GM21619 (cell line): ENCODE data around the gene CARS2.
"Not testable (repeated sequence)": the region's sequence is repeated elsewhere in the genome, so short reads cannot be mapped to it uniquely, and the experiment has no call there.

ENCODE experiments used
- ATAC-seq: cut with Tn5 transposase; IDR thresholded peaks from one replicate; pipeline ENCODE4 v1.9.1; 2021; ENCODE audit not compliant: unreplicated experiment

The CARS2 gene

DNA sequence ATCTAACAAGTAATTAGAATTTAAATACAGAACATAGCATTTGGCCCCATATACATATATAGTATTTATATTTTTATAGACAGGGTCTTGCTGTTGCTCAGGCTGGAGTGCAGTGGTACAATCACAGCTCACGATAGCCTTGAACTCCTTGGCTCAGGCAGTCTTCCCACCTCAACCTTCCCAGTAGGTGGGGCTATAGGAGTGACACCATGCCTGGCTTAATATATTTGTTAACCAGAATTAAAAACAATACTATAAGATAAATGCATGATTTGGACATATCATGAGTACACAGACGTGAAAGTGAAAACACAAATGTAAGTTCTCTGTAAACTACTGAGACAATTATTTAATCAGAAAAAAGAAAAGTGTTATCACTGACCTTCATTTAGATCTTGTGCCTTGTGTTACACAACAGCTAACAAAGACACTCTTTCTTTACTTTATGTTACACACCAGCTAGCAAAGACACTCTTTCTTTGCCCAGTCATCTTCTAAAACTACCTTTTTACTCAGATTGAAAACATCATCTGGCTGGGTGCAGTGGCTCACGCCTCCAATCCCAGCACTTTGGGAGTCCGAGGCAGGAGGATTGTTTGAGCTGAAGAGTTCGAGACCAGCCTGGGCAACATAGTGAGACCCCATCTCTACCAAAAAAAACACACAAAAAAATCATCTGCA is 22.6 kb downstream of the CARS2 start:
- no peak for ATAC-seq

DNA sequence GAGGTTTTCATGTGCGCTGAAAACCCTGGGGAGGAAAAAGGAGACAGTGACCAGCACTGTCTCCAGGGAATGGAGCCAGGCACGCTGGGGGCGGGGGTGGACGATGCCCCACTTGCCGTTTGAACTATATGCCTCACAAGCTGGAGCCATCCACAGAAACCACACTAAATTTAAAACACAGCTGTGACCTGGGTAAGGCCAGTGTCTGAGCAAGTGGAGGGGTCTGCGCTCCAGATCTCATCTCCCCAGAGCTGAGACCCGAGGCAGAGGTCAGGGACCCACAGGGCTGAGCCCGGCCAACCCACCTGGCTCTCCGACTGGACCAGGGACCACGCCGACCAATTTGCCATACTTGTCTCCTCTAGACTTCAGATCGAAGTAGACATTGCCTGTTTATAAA is 23.2 kb downstream of the CARS2 start:
- ATAC-seq, result no peak

DNA sequence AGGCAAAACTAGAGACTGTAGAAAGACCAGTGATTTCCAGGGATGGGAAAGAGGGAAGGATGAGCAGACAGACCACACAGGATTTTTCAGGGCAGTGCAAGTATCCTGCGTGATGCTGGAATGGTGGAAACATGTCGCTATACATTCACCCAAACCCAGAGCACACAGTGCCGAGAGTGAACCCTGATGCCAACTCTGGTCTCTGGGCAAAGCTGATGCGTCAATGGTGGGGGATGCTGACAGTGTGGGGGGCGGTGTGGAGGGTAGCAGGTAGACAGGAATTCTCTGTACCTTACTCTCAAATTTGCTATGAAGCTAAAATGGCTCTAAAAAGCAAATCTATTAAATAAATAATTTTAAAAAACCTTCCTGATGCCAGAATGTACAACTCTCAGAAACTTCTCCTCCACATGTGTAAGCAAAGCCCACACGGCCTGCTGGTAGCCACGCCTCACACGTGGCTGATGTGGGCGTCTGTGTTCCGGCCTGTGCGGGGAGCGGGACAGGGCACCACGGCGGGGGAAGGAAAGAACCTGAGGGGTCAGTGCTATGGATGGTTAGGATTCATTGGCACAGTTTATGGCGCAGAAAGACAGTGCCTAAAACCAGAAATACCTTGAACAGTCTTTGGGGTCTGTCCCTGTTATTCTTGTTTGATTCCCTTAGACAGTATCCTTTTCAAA is 23.9 kb downstream of the CARS2 start:
- no peak for ATAC-seq

DNA sequence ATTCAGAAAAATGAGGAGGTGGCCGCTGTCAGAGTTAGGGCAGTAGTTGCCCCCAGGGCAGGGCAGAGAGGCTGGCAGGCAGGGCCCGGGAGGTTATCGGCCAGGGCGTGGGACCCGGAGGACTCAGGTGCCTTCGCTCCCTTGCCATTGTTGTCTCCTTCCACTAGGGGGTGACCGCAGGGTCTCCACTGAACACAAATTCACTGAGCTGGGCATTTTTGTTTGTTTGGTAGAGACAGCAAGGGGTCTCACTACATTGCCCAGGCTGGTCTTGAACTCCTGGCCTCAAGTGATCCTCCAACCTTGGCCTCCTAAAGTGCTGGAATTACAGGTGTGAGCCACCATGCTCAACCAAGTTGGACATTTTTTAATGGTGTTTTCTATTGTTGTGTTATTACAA is 25.1 kb downstream of the CARS2 start:
- ATAC-seq, result no peak

DNA sequence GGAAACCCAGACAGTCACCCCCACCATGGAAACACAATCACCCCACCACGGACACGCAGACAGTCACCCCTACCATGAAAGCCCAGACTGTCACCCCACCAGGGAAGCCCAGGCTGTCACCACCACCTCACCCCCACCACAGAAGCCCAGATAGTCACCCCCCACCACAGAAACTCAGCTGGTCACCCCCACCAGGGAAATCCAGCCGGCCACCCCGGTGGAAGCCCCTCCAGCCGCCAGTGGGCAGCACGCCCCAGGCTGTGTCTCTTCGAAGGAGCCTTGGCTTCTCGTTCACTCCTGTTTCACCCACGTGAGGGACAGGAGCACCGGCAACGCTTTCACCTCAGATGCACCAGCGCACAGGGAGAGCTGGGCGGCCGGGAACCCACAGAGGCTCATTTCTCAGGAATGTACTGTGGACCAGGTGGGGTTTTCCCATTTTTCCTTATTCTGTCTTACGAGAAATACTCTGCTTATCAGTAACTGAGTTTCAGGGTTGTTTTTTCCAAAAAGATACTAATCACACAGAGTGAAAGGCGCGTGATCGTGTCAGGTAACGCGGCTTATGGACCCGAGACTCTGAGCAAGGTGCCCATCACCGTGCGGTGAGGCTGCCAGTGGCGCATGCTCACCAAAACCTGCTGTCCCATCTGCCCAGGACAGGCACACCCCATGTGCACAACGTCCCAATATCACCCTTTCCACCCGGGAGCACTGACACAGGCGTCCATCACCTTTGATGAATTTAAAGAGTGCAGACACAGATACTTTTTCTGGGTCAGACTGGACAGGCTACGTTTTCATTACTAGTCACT is 28.0 kb downstream of the CARS2 start:
- ATAC-seq, result no peak

DNA sequence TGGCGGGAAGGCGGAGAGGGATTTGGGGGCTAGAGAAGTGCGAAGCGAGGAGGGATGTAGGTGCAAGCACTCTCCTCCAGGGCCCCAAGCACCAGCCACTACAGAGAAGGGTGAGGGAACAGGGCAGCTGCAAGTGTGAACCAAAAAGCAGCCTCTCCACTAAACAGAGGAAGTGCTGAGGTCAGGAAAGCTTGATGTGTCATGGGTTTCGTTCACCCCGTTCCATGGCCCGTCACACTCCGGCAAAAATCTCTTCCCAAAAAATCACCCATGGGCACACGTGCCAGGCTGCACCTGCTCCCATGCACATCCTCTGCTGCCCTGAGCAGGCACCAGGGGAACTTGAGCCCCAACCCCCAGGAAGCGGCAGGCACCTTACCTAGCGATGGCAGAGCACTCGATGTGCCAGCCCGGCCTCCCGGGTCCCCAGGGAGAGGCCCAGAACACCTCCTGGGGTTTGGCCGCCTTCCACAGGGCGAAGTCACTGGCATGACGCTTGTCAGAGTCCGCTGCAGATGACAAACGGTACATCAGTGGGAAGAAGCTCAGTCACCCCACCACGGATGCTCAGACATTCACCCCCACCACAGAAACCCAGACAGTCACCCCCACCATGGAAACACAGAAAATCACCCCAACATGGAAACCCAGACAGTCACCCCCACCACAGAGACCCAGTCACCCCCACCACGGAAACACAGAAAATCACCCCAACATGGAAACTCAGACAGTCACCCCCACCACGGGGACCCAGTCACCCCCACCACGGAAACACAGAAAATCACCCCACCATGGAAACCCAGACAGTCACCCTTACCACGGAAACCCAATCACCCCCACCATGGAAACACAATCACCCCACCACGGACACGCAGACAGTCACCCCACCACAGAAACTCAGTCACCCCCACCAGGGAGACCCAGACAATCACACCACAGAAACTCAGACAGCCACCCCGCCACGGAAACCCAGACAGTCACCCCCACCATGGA is 29.0 kb downstream of the CARS2 start:
- ATAC-seq, result peak; percentile 76

DNA sequence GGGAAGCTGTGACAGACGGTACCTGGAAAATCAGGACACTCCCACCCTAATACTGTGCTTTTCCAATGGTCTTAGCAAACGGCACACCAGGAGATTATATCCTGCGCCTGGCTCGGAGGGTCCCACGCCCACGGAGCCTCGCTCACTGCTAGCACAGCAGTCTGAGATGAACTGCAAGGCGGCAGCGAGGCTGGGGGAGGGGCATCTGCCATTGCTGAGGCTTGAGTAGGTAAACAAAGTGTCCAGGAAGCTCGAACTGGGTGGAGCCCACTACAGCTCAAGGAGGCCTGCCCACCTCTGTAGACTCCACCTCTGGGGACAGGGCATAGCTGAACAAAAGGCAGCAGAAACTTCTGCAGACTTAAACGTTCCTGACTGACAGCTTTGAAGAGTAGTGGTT is 36.1 kb downstream of the CARS2 start:
- not testable (repeated sequence) for ATAC-seq

DNA sequence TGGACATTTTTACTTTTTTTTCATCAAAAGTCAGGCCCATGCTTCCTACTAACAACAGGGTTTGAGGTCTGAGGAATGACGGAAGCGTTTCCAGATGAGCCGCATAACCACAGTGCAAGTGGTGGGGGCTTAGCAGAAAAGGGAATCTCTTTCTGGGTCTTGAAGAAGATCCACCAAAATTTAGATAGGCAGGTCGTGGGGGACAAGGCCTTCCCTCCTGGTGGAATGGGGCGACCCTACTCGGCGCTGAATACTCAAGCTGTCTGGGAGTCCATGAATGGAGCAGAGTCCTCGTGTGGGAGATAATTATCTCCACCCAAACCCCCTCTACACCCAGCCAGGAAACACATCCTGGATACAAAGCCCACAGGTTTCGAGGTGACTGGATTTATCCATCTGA is 36.9 kb downstream of the CARS2 start:
- ATAC-seq, result no peak

DNA sequence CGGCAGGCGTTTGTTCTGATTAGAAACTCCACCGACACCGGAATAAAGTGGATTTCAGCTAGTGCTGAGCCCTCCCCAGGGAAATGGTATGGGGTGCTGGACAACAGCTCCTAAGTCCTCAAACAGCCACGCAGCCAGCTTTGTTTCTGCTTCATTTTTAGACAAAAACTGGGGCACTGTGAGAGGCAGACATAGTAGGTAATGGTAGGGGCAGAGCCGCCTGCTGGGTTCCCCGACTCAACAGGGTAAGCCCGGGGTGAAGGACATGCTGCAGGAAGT is 39.7 kb downstream of the CARS2 start:
- no peak for ATAC-seq

DNA sequence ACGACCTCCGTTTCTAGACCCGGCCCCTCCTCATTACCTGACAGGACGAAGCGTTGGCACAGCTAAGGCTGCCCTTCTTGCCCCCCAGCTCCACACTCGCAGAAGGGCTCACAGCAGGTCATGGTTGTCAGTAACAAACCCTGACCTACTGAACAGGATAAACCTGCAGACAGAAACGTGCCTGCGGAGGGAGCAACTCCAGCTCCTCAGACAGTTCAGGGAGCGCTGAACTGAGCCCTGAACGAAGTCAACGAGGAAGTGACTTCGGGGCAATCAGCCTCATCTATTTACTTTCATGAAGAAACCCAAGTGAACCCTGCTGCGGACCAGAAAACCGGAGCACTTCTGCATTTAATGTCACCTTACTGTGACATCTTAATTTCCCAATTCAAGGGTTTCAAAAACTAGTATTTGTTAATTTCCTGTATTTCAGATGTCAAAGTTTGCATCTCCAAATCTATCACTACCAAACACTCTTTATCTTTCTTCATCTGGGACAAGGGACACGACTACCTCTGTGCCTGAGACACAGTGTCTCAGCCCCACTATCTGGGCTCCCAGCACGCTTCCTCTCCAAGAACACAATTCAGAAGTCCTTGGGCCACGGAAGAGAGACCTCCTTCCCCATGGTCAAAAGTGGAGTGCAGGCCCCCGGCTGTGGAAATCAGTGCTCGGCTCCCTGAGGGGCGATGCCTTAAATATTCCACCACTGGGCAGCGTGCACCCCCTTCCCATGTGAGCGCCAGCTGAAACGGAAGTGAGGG is 40.2 kb downstream of the CARS2 start:
- no peak for ATAC-seq

DNA sequence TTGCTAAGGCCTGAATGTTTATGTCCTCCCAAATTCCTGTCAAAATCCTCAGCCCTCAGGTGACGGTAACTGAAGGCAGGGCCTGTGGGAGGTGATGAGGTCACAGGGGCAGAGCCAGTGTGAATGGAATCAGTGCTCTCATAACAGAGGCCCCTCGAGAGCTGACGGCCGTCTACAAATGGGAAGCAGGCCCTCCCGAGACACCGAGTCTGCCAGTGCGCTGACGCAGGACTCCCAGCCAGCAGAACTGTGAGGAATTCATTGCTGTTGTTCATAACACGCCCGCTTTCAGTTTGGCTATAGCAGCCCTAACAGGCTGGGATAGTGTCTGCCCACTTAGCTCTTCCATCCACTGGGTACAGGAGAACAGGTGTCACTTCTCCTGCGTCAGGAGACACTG is 41.2 kb downstream of the CARS2 start:
- no peak for ATAC-seq

DNA sequence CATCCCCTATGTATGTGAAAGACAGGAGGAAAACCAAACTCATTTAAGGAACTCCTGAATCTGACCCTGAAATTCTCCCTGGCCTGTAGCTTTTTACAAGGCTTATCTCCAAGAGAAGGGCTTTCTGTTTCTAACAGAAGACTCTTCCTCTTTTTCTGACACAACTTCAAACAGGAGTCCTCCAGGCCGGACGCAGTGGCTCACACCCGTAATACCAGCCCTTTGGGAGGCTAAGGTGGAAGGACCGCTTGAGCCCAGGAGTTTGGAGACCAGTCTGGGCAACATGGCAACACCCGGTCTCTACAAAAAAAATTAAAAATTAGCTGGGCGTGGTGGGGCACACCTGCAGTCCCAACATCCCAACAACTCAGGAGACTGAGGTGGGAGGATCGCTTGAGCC is 41.9 kb downstream of the CARS2 start:
- no peak for ATAC-seq

DNA sequence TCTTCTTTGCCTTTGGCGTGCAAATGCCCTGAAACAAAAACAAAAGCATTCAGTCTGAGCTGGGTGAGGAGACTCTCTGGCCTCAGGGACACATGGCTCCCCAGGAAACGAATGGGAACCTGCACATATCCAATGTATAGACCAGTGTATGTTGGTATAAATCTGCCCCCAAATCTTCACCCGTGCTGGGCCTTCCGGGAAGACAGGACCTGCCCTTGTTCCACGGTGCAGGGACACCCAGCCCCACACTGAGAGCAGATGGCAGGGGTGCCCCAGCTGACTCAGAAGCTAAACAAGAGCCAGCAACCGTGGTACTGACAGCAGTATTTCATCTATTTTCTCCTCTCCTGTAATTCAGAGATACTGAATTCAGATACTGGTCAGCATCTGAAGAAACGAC is 42.4 kb downstream of the CARS2 start:
- ATAC-seq, result no peak

DNA sequence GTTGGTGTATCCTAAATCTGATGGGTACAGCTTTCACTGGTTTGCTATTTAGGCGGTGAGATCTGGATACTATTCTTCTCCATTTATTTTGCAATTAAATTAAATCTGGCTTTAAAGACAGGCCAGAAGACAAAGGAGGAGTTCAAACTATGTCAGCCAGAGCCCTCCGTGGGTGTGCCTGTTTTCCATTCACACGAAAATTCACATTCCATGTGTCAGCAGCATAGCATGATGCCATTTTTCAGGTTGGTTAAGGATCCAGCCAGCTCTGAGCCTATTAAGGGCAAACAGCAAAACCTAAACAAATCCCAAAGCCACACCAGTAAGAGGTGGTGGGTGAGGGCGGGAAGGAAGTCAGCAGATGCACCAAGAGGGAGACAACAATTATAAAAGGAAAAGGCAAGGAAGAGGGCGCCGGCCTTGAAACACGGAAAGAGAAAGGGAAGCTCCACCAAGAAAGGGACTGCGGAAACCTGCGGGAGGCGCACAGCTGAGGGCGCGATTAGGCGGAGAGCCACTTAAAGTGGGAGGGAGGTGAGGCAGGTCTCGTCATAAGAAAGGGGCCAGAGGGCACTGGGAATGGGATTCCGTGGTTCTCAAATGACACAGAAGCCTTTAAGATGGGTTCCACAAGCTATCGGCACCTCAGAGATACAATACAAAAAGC is 43.0 kb downstream of the CARS2 start:
- no peak for ATAC-seq

DNA sequence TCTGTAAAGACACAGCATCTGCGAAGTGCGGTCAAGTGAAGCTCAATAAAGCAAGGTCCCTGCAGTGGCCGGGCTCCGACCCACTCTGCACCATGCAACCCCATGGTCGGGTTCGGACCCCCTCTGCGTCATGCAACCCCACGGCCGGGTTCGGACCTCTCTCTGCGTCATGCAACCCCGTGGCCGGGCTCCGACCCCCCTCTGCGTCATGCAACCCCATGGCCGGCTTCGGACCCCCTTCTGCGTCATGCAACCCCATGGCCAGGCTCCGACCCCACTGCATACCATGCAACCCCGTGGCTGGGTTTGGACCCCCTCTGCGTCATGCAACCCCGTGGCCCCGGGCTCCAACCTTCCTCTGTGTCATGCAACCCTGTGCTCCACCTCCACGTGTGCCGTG is 43.8 kb downstream of the CARS2 start:
- no peak for ATAC-seq

DNA sequence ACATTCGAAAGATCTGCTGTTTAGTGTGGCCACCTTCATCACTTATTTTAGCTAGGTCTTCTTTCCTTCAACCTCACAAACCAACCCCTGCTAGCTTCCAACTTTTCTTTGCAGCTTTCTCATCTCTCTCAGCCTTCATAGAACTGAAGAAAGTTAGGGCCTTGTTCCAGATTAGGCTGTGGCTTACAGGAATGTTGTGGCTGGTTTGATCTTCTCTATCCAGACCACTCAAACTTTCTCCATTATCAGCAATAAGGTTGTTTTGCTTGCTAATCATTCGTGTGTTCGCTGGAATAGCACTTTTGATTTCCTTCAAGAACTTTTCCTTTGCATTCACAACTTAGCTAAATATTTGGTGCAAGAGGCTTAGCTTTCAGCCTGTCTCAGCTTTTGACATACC is 44.7 kb downstream of the CARS2 start:
- no peak for ATAC-seq

DNA sequence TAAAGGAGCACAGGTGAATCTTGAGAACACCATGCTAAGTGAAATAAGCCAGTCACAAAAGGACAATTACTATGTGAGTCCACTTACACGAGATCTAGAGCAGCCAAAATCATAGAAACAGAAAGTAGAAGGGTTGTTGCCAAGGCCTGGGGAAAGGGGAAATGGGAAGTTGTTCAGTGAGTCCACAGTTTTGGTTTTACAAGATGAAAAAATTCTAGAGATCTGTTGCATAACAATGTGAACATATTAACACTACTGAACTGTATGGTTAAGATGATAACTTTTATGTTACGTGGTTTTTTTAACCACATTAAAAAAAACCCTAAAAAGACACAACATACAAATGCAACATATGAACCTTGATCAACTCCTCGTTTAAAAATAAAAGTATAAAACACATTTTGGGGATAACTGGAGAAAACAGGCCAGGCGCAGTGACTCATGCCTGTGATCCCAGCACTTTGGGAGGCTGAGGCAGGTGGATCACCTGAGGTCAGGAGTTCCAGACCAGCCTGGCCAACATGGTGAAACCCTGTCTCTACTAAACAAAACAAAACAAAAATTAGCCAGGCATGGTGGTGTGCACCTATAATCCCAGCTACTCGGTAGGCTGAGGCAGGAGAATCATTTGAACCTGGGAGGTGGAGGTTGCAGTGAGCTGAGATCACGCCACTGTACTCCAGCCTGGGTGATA is 47.6 kb downstream of the CARS2 start:
- peak; percentile 91 for ATAC-seq

DNA sequence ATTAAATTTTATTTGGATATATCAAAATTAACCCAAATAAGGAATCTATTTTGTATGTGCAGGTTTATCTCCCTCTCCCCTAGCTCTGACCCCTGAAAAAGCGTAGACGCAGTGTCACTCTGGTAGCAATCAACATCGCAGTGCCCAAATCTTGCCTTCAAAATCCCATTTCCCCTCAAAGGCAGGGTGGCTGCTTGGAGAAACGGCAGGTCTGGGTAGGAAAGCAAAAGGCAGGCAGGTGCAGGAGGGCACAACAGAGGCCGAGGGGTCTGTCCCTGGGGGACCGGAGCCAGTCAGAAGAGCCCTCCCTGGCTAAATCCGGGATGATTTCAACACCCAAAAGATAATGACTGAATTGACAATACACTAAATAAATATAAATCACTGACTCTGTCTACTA is 48.7 kb downstream of the CARS2 start:
- no peak for ATAC-seq

DNA sequence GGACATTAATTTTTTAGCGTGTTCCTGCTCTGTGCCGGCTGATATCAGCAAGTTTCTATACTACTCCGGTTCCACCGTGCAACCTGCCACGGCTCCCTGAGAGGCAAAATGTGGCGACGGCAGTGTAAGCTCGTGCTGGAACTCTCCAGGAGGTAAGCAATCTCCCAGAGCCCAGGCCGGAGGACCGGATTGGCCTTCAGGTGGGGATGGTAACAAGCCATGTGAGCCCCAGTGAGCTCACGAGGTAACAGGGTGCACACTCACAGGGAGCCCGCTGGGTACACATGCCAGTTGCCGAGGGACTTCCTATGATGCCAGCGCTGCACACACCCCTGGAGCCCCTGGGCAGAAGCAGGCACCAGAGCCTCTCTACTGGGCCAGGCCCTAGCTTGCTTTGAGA is 52.1 kb downstream of the CARS2 start:
- no peak for ATAC-seq
